ENCODE data around the gene GAS2L1. TPM values are rescaled to one million over a fixed set of nuclear protein-coding genes. Genes with fewer than 3 reads are reported as not detected.

Gene GAS2L1
- total RNA-seq, 1 donor from 2014 or later, result 21.6 TPM

GRCh38 chr22:29269230-29269604 is 37.2 kb upstream of the GAS2L1 start:
- peak overlapping the region; percentile 99 for H3K27ac Mint-ChIP-seq (ENCODE audit: unreplicated experiment)
- peak; percentile 60 for DNase-seq (ENCODE audit: extremely low spot score, unreplicated experiment)
- H3K36me3 Mint-ChIP-seq (ENCODE audit: unreplicated experiment), result peaks cover 36% of the 10 kb centered on the region
- H3K4me3 Mint-ChIP-seq (ENCODE audit: unreplicated experiment), result peak overlapping the region; percentile 94
- no peak for TF ChIP-seq CTCF (IDR thresholded peaks at IDR 0.05)
- no peaks in the 10 kb centered on the region for H3K27me3 Mint-ChIP-seq (ENCODE audit: unreplicated experiment)
- H3K4me1 Mint-ChIP-seq (ENCODE audit: unreplicated experiment), result peaks cover 51% of the 10 kb centered on the region
- no peaks in the 10 kb centered on the region for H3K9me3 Mint-ChIP-seq (ENCODE audit: unreplicated experiment)

GRCh38 chr22:29269731-29270474 is 36.5 kb upstream of the GAS2L1 start:
- peaks cover 40% of the 10 kb centered on the region for H3K36me3 Mint-ChIP-seq (ENCODE audit: unreplicated experiment)
- TF ChIP-seq CTCF (IDR thresholded peaks at IDR 0.05), result no peak
- peak overlapping the region; percentile 94 for H3K4me3 Mint-ChIP-seq (ENCODE audit: unreplicated experiment)
- no peaks in the 10 kb centered on the region for H3K9me3 Mint-ChIP-seq (ENCODE audit: unreplicated experiment)
- peaks cover 54% of the 10 kb centered on the region for H3K4me1 Mint-ChIP-seq (ENCODE audit: unreplicated experiment)
- DNase-seq (ENCODE audit: extremely low spot score, unreplicated experiment), result peak; percentile 40
- H3K27ac Mint-ChIP-seq (ENCODE audit: unreplicated experiment), result peak overlapping the region; percentile 99
- H3K27me3 Mint-ChIP-seq (ENCODE audit: unreplicated experiment), result no peaks in the 10 kb centered on the region

DNA sequence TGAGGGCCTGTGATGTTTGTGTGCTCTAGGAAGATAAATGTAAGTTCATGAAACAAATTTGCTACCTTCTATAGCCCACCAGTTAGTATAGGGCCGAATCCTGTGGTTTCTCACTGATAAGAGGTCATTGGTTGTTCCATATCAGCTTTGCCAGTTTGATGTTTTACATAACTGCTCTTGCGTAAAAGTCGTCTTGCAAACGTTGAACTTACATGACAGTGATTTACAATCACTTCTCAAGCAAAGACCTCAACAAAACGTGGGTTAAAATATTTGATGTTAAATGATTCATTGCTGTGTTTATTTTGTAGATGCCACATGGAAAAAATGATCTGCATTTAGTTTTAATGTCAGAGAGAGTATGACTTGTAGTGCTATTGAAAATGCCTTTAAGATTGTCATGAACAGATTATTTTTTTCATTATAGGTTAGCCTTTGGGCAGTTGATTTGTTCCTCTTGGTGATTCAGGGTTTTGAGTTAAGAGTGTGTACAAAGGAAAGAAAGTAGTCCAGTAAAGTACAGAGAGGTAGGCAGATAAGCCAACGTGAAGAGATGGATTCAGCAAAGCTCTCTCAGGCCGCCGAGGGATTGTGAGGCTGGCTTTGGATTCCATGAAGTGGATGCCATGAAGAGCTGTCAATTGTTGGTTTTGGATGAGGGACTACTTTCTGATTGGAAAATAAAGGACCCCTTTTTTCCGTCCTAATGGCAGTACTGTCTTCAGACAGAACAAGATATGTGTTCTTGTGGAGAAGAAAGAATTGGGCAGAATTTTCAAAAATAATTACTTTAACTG is 35.8 kb upstream of the GAS2L1 start:
- DNase-seq (ENCODE audit: extremely low spot score, unreplicated experiment), result peak; percentile 6
- H3K27ac Mint-ChIP-seq (ENCODE audit: unreplicated experiment), result peak overlapping the region; percentile 61
- no peak for TF ChIP-seq CTCF (IDR thresholded peaks at IDR 0.05)
- H3K4me1 Mint-ChIP-seq (ENCODE audit: unreplicated experiment), result peaks cover 55% of the 10 kb centered on the region
- H3K9me3 Mint-ChIP-seq (ENCODE audit: unreplicated experiment), result no peaks in the 10 kb centered on the region
- H3K36me3 Mint-ChIP-seq (ENCODE audit: unreplicated experiment), result peaks cover 46% of the 10 kb centered on the region
- peak overlapping the region; percentile 94 for H3K4me3 Mint-ChIP-seq (ENCODE audit: unreplicated experiment)
- no peaks in the 10 kb centered on the region for H3K27me3 Mint-ChIP-seq (ENCODE audit: unreplicated experiment)

DNA sequence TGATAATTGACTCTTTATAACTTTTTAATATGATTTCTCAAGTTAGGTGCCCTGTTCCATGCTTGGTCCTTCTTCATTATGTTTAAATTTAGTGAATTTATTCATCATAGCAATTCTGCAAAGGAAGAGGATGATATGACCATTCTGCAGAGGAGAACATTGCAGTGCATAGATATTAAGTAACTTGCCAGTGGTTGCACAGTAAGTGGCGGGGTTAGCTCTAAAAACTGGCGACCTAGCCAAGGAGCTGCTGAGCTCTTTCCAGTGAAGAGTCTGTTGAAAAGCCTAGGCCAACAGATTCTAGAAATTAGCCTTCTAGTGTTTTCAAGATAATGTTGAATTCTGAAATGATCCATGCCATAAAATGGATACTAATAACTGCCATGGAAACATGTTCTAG is 33.8 kb upstream of the GAS2L1 start:
- peak; percentile 7 for DNase-seq (ENCODE audit: extremely low spot score, unreplicated experiment)
- no peak overlapping the region for H3K4me3 Mint-ChIP-seq (ENCODE audit: unreplicated experiment)
- H3K27ac Mint-ChIP-seq (ENCODE audit: unreplicated experiment), result no peak overlapping the region
- H3K27me3 Mint-ChIP-seq (ENCODE audit: unreplicated experiment), result no peaks in the 10 kb centered on the region
- peaks cover 44% of the 10 kb centered on the region for H3K4me1 Mint-ChIP-seq (ENCODE audit: unreplicated experiment)
- peaks cover 58% of the 10 kb centered on the region for H3K36me3 Mint-ChIP-seq (ENCODE audit: unreplicated experiment)
- no peak for TF ChIP-seq CTCF (IDR thresholded peaks at IDR 0.05)
- H3K9me3 Mint-ChIP-seq (ENCODE audit: unreplicated experiment), result no peaks in the 10 kb centered on the region

DNA sequence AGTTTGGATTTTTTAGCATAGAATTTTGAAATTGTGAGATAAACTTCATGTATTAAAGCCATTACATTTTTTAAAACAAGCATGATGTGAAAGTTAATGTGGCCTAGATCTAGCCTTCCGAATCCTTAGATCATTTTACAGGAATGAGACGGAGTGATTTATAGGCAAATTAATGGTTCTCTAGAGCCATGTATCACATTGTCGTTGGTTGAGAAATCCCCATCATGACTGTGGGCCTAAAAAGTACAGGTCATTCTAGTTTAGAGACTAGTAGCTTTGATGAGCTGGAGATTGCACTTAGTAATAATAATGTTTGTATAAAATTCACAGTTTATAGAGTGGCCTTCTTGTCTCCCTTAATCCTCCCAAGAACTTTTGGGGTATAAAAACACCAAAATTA is 31.3 kb upstream of the GAS2L1 start:
- TF ChIP-seq CTCF (IDR thresholded peaks at IDR 0.05), result no peak
- peaks cover 74% of the 10 kb centered on the region for H3K36me3 Mint-ChIP-seq (ENCODE audit: unreplicated experiment)
- H3K27me3 Mint-ChIP-seq (ENCODE audit: unreplicated experiment), result no peaks in the 10 kb centered on the region
- H3K9me3 Mint-ChIP-seq (ENCODE audit: unreplicated experiment), result no peaks in the 10 kb centered on the region
- DNase-seq (ENCODE audit: extremely low spot score, unreplicated experiment), result no peak
- no peak overlapping the region for H3K27ac Mint-ChIP-seq (ENCODE audit: unreplicated experiment)
- H3K4me1 Mint-ChIP-seq (ENCODE audit: unreplicated experiment), result peaks cover 30% of the 10 kb centered on the region
- no peak overlapping the region for H3K4me3 Mint-ChIP-seq (ENCODE audit: unreplicated experiment)
